Measurements from ENCODE around the gene ABCC3. TPM values are rescaled to one million over a fixed set of nuclear protein-coding genes. Genes with fewer than 3 reads are reported as not detected.
A peak's percentile ranks its signal among the peaks of the same experiment; 100 is the strongest.

Gene ABCC3
- total RNA-seq, 6 experiments from 2014 or later: 18.4 to 23.6 (median 21.3) TPM

DNA sequence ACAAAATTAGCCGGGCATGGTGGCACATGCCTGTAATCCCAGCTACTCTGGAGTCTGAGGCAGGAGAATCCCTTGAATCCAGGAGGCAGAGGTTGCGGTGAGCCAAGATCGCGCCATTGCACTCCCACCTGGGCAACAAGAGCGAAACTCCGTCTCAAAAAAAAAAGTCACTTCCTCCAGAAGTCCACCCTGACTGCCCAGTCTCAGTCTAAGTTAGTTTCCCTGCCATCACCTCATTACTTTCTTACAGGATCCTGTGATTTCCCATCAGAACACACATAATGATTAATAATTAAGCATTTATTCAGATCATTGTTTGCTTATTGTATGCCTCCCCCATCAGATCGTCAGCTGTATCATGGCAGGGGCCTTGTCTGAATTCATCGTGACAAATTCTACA is 31.6 kb downstream of the ABCC3 start:
- no peak overlapping the region for H3K4me3 Mint-ChIP-seq
- H3K27ac Mint-ChIP-seq: no peak overlapping the region
- no peaks in the 10 kb centered on the region for H3K9me3 Mint-ChIP-seq
- 0 out of 2 replicates have a peak, but pooled peaks cover 2% of the 10 kb centered on the region for H3K27me3 Mint-ChIP-seq (ENCODE audit: insufficient read depth)
- H3K4me1 Mint-ChIP-seq (ENCODE audit: low read depth): peaks cover 58% of the 10 kb centered on the region
- TF ChIP-seq, protein P1, sequence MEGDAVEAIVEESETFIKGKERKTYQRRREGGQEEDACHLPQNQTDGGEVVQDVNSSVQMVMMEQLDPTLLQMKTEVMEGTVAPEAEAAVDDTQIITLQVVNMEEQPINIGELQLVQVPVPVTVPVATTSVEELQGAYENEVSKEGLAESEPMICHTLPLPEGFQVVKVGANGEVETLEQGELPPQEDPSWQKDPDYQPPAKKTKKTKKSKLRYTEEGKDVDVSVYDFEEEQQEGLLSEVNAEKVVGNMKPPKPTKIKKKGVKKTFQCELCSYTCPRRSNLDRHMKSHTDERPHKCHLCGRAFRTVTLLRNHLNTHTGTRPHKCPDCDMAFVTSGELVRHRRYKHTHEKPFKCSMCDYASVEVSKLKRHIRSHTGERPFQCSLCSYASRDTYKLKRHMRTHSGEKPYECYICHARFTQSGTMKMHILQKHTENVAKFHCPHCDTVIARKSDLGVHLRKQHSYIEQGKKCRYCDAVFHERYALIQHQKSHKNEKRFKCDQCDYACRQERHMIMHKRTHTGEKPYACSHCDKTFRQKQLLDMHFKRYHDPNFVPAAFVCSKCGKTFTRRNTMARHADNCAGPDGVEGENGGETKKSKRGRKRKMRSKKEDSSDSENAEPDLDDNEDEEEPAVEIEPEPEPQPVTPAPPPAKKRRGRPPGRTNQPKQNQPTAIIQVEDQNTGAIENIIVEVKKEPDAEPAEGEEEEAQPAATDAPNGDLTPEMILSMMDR (IDR thresholded peaks at IDR 0.05): no peak
- H3K36me3 Mint-ChIP-seq (ENCODE audit: low read depth): peaks cover 9% of the 10 kb centered on the region; the same call in 1 of the 2 replicates
- no peak for DNase-seq

DNA sequence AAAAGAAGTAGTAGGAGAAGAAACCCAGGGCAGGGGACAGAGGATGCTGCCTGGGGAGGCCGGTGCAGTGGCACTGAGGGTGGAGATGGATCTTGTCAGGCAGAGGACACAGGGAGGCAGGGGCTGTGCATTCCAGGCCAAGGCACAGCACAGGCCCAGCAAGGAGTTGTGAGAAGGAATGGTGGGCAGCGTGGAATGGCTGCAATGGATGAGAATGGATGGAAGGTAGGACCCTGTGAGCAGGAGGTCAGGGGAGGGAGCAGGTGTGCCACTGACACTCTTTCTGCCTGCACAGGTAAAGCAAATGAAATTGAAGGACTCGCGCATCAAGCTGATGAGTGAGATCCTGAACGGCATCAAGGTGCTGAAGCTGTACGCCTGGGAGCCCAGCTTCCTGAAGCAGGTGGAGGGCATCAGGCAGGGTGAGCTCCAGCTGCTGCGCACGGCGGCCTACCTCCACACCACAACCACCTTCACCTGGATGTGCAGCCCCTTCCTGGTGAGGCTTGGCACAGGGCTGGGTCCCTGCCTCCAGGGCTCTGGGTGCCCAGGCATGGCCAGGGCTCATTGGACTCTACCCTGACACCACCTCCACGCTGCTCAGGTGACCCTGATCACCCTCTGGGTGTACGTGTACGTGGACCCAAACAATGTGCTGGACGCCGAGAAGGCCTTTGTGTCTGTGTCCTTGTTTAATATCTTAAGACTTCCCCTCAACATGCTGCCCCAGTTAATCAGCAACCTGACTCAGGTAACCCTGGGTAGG is 32.8 kb downstream of the ABCC3 start:
- H3K4me1 Mint-ChIP-seq (ENCODE audit: low read depth): peaks cover 56% of the 10 kb centered on the region
- peak overlapping the region; percentile 62 for H3K4me3 Mint-ChIP-seq
- TF ChIP-seq, protein P1 (IDR thresholded peaks at IDR 0.05): no peak
- H3K9me3 Mint-ChIP-seq: no peaks in the 10 kb centered on the region
- no peak for DNase-seq
- H3K27me3 Mint-ChIP-seq (ENCODE audit: insufficient read depth): no peaks in the 10 kb centered on the region
- peaks cover 4% of the 10 kb centered on the region; the same call in 1 of the 2 replicates for H3K36me3 Mint-ChIP-seq (ENCODE audit: low read depth)
- H3K27ac Mint-ChIP-seq: peak overlapping the region; percentile 92

DNA sequence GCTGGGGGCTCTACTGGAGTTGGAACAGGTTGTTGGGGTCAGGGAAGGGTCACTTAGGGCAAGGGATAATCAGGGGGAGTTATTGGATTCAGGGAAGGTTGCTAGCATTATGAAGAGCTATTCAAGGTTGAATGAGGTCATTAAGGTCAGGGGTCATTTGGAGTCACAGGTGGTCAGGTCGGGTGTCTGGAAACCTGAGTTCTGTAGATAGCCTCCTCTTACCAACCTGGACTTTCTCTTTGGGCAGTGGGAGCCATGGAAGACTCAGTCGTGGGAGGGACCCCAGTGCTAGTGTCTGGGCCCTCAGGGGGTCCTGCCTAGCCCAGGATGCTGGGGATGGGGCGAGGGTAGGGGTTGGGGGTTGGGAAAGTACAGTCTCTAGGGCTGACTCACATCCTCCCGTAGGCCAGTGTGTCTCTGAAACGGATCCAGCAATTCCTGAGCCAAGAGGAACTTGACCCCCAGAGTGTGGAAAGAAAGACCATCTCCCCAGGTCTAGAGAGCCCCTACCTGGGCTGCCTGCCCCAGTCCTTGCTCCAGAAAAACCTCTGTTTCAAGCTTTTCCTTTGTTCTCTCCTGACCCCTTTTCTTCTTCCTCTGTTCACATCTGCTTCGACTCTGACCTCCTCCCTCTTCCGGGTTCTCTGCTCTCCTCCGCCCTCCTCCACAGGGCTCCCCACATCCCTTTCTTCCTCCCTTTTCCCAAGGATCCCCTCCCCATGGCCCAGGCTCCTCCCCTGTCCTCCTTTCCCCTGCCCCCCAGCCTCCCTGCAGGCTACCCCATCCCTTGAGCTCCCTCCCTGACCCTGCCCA is 33.5 kb downstream of the ABCC3 start:
- peaks cover 48% of the 10 kb centered on the region for H3K4me1 Mint-ChIP-seq (ENCODE audit: low read depth)
- H3K27ac Mint-ChIP-seq: peak overlapping the region; percentile 92
- H3K27me3 Mint-ChIP-seq (ENCODE audit: insufficient read depth): no peaks in the 10 kb centered on the region
- TF ChIP-seq, protein P1 (IDR thresholded peaks at IDR 0.05): no peak
- H3K36me3 Mint-ChIP-seq (ENCODE audit: low read depth): peaks cover 1% of the 10 kb centered on the region; the same call in 1 of the 2 replicates
- H3K4me3 Mint-ChIP-seq: peak overlapping the region; percentile 62
- no peaks in the 10 kb centered on the region for H3K9me3 Mint-ChIP-seq
- DNase-seq: no peak

DNA sequence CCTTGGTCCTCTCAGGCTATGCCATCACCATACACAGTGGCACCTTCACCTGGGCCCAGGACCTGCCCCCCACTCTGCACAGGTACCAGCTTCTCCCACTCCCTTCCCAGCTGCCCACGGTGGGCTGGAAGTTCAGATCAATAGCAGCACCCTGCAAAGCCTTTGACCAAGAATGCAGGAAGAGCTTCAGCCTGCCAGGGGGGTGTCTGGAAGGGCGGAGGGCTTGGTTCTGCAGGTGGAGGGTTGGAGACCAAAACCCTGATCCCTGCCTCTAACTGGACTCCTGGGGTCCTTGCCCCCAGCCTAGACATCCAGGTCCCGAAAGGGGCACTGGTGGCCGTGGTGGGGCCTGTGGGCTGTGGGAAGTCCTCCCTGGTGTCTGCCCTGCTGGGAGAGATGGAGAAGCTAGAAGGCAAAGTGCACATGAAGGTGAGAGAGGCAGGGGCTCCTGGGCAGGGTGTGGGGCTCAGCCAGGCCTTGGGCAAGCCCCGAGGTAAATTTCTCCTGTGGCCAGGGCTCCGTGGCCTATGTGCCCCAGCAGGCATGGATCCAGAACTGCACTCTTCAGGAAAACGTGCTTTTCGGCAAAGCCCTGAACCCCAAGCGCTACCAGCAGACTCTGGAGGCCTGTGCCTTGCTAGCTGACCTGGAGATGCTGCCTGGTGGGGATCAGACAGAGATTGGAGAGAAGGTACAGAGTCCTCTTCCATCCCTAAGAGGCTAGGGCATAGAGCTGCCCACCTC is 34.3 kb downstream of the ABCC3 start:
- Mint-ChIP-seq H3K36me3 (ENCODE audit: low read depth) (no peaks in the 10 kb centered on the region), H3K9me3 (no peaks in the 10 kb centered on the region), H3K4me3 (no peak overlapping the region; the same call in 1 of the 2 replicates), H3K27ac (peak overlapping the region; percentile 92), H3K27me3 (ENCODE audit: insufficient read depth) (no peaks in the 10 kb centered on the region), H3K4me1 (ENCODE audit: low read depth) (peaks cover 46% of the 10 kb centered on the region)
- TF ChIP-seq, protein P1 (IDR thresholded peaks at IDR 0.05): no peak
- DNase-seq: no peak

DNA sequence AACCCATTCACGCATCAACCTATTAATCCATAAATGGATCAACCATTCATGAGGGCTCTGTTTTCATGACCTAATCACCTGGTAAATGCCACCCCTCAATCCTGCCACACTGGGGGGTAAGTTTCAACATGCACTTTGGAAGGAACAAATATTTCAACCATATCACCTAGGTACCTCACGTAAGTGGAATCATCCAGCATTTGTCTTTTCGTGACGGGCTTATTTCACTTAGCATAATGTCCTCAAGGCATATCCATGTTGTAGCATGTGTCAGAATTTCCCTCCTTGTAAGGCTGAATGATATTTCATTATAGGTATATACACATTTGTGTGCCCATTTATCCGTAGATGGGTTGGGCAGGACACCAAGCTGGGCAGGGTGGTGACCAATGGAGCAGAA is 37.4 kb downstream of the ABCC3 start:
- Mint-ChIP-seq H3K4me3 (no peak overlapping the region), H3K36me3 (ENCODE audit: low read depth) (no peaks in the 10 kb centered on the region; the same call in 1 of the 2 replicates), H3K27ac (no peak overlapping the region), H3K9me3 (no peaks in the 10 kb centered on the region), H3K27me3 (ENCODE audit: insufficient read depth) (no peaks in the 10 kb centered on the region), H3K4me1 (ENCODE audit: low read depth) (peaks cover 43% of the 10 kb centered on the region)
- no peak for DNase-seq
- TF ChIP-seq, protein P1 (IDR thresholded peaks at IDR 0.05): no peak

Data from HFFc6 (cell line).